SK-N-SH (cell line): ENCODE data around the gene LSS. TPM values are rescaled to one million over a fixed set of nuclear protein-coding genes. Genes with fewer than 3 reads are reported as not detected.

Source experiments
- CTCF ChIA-PET: fragments of 300-600, 350-600 bp; formaldehyde crosslinking; extraction: SDS; loops from one replicate; lab custom pipeline; 2021; lab: Yijun Ruan, JAX
- POLR2A ChIA-PET: fragments of 350-600 bp; sonication (Branson Sonifier 250); formaldehyde crosslinking; extraction: SDS; loops from one replicate; lab custom pipeline; 2020; ENCODE audit warnings: antibody characterized with exemption, inconsistent platforms; lab: Yijun Ruan, JAX
- DNase-seq: peaks from one replicate; pipeline ENCODE4 v3.0.0; 2012
- H2AFZ ChIP-seq: fragments of 200-600 bp; sonication (generic); 2 replicates; pipeline ENCODE4 v1.8.1; 2016; ENCODE audit warnings: antibody characterized with exemption, mild to moderate bottlenecking, low read depth
- H3F3A ChIP-seq: fragments of 200-600 bp; sonication (generic); replicated peaks from 2 replicates; pipeline ENCODE3; 2016; ENCODE audit warnings: antibody characterized with exemption, mild to moderate bottlenecking; ENCODE audit not compliant: insufficient read depth
- H3K27ac ChIP-seq, 2 experiments: fragments of 200-500 bp in 1 of 2; fragments of 200-600 bp in 1 of 2; sonication (Bioruptor generic) in 1 of 2; sonication (generic), shearing (Covaris generic) in 1 of 2; 2 replicates each; pipeline versions ENCODE4 v1.5.1 to v1.6.1; 2014 to 2016; ENCODE audit warnings: low read depth in 2 of 2, inconsistent platforms in 1 of 2, low read length in 1 of 2, mild to moderate bottlenecking in 1 of 2, mixed read lengths in 1 of 2
- H3K27me3 ChIP-seq: fragments of 200-600 bp; sonication (generic), shearing (Covaris generic); 2 replicates; pipeline ENCODE4 v1.6.1; 2016; ENCODE audit warnings: mixed run types; ENCODE audit not compliant: insufficient read depth
- H3K36me3 ChIP-seq, 2 experiments: fragments of 200-500 bp in 1 of 2; fragments of 200-600 bp in 1 of 2; sonication (Bioruptor generic) in 1 of 2; sonication (generic) in 1 of 2; replicated peaks in 1 of 2; 2 replicates each; pipeline versions ENCODE3 to v1.5.1; 2014 to 2016; ENCODE audit warnings: low read length in 1 of 2, mild to moderate bottlenecking in 1 of 2; ENCODE audit not compliant: insufficient read depth in 2 of 2, control insufficient read depth in 1 of 2
- H3K4me1 ChIP-seq, 2 experiments: fragments of 200-500 bp in 1 of 2; fragments of 200-600 bp in 1 of 2; sonication (Bioruptor generic) in 1 of 2; sonication (generic), shearing (Covaris generic) in 1 of 2; 2 replicates each; pipeline versions ENCODE4 v1.5.1 to v1.6.1; 2014 to 2016; ENCODE audit warnings: low read depth in 1 of 2, low read length in 1 of 2, mixed run types in 1 of 2; ENCODE audit not compliant: insufficient read depth in 2 of 2, control insufficient read depth in 1 of 2
- H3K4me2 ChIP-seq: fragments of 200-600 bp; sonication (generic), shearing (Covaris generic); 2 replicates; pipeline ENCODE4 v1.6.1; 2017; ENCODE audit warnings: mixed run types
- H3K4me3 ChIP-seq, 2 experiments: fragments of 200-500 bp in 1 of 2; fragments of 200-600 bp in 1 of 2; sonication (Bioruptor generic) in 1 of 2; sonication (generic), shearing (Covaris generic) in 1 of 2; 2 replicates each; pipeline versions ENCODE4 v1.5.1 to v1.8.1; 2014 to 2016; ENCODE audit warnings: low read depth in 2 of 2, inconsistent platforms in 1 of 2, low read length in 1 of 2, mild to moderate bottlenecking in 1 of 2, mixed read lengths in 1 of 2, moderate library complexity in 1 of 2
- H3K79me2 ChIP-seq: fragments of 200-600 bp; sonication (generic); 2 replicates; pipeline ENCODE4 v1.8.1; 2017; ENCODE audit warnings: mild to moderate bottlenecking; ENCODE audit not compliant: insufficient read depth
- H3K9ac ChIP-seq: fragments of 200-600 bp; sonication (generic); 2 replicates; pipeline ENCODE4 v1.6.1; 2017; ENCODE audit warnings: mixed run types
- H3K9me2 ChIP-seq: fragments of 200-600 bp; sonication (generic); 2 replicates; pipeline ENCODE4 v1.6.1; 2017; ENCODE audit warnings: mixed run types
- H3K9me3 ChIP-seq: fragments of 200-600 bp; sonication (generic); 2 replicates; pipeline ENCODE4 v1.6.1; 2017; ENCODE audit warnings: mixed run types, mild to moderate bottlenecking, moderate library complexity
- H4K20me1 ChIP-seq: fragments of 200-600 bp; sonication (generic); 2 replicates; pipeline ENCODE4 v1.6.1; 2017; ENCODE audit warnings: mild to moderate bottlenecking, mixed run types; ENCODE audit not compliant: insufficient read depth
- ELF1 ChIP-seq: IDR thresholded peaks from 2 replicates; pipeline ENCODE4 v1.4.0; 2012
- EP300 ChIP-seq, 2 experiments: IDR thresholded peaks; 2 replicates each; pipeline versions ENCODE4 v1.4.0 to v1.6.1; 2012; ENCODE audit warnings: borderline replicate concordance in 1 of 2, low read depth in 1 of 2, low read length in 1 of 2
- EZH2phosphoT487 ChIP-seq: fragments of 200-600 bp; sonication (generic); IDR thresholded peaks from 2 replicates; pipeline ENCODE4 v1.6.1; 2017; ENCODE audit warnings: low read depth, mixed run types, mild to moderate bottlenecking, antibody characterized with exemption, moderate library complexity, borderline replicate concordance
- FOXJ3 ChIP-seq: sonication (generic); formaldehyde crosslinking; IDR thresholded peaks from 2 replicates; pipeline ENCODE4 v1.5.1; 2020; ENCODE audit warnings: mild to moderate bottlenecking, missing genetic modification reagents
- FOXM1 ChIP-seq: IDR thresholded peaks from 2 replicates; pipeline ENCODE4 v1.4.0; 2012; ENCODE audit warnings: low read depth, mild to moderate bottlenecking
- GABPA ChIP-seq: IDR thresholded peaks from 2 replicates; pipeline ENCODE4 v1.4.0; 2012; ENCODE audit warnings: low read depth, mild to moderate bottlenecking
- GATA2 ChIP-seq: sonication (generic); formaldehyde crosslinking; IDR thresholded peaks from 2 replicates; pipeline ENCODE4 v1.5.0; 2020; ENCODE audit warnings: mild to moderate bottlenecking, missing genetic modification reagents
- JUND ChIP-seq: IDR thresholded peaks from 2 replicates; pipeline ENCODE4 v1.4.0; 2012
- MEF2A ChIP-seq: IDR thresholded peaks from 2 replicates; pipeline ENCODE4 v1.4.0; 2012; ENCODE audit warnings: low read depth, borderline replicate concordance
- MXI1 ChIP-seq: IDR thresholded peaks from 2 replicates; pipeline ENCODE4 v1.6.1; 2012; ENCODE audit warnings: mild to moderate bottlenecking, low read depth, low read length, improper control_type of control experiment
- NFIC ChIP-seq: IDR thresholded peaks from 2 replicates; pipeline ENCODE4 v1.4.0; 2012; ENCODE audit warnings: borderline replicate concordance
- POLR2AphosphoS5 ChIP-seq: IDR thresholded peaks from 2 replicates; pipeline ENCODE4 v1.6.1; 2012; ENCODE audit warnings: low read depth, low read length
- RCOR1 ChIP-seq: fragments of 150-350 bp; IDR thresholded peaks from 2 replicates; pipeline ENCODE4 v1.6.1; 2017; ENCODE audit warnings: antibody characterized with exemption, low read length
- RXRA ChIP-seq: IDR thresholded peaks from 2 replicates; pipeline ENCODE4 v1.4.0; 2012; ENCODE audit warnings: low read depth, mild to moderate bottlenecking, borderline replicate concordance
- SIN3A ChIP-seq: IDR thresholded peaks from 2 replicates; pipeline ENCODE4 v1.6.1; 2012; ENCODE audit warnings: low read depth, mild to moderate bottlenecking, low read length, moderate library complexity, borderline replicate concordance
- TAF1 ChIP-seq: IDR thresholded peaks from 2 replicates; pipeline ENCODE4 v1.6.1; 2012; ENCODE audit warnings: low read depth, mild to moderate bottlenecking, low read length, moderate library complexity, borderline replicate concordance
- TEAD4 ChIP-seq: IDR thresholded peaks from 2 replicates; pipeline ENCODE4 v1.4.0; 2012; ENCODE audit warnings: mild to moderate bottlenecking, borderline replicate concordance; ENCODE audit not compliant: insufficient read depth
- WGBS: methylation state at CpG from one replicate; pipeline ENCODE4 v1.1.6; 2017; ENCODE audit warnings: low lambda C conversion rate; 5-methylcytosine and 5-hydroxymethylcytosine counted together
- polyA plus RNA-seq, 3 experiments: library from polyadenylated mRNA; depleted of rRNA; stranded (reverse); fragments of >200 nt; gene quantifications; 2 replicates each; pipeline ENCODE4 v1.2.3, GENCODE V29; 2012
- TF ChIP-seq, protein P1 (sequence below): IDR thresholded peaks from 2 replicates; pipeline ENCODE4 v1.4.0; 2012; ENCODE audit warnings: low read depth, borderline replicate concordance
- TF ChIP-seq, protein P2 (sequence below): fragments of 200-600 bp; sonication (generic); IDR thresholded peaks from 2 replicates; pipeline ENCODE4 v1.6.1; 2017; ENCODE audit warnings: antibody characterized with exemption, mild to moderate bottlenecking, moderate library complexity
- TF ChIP-seq, protein P3 (sequence below): IDR thresholded peaks from 2 replicates; pipeline ENCODE4; 2012
- TF ChIP-seq, protein P4 (sequence below): fragments of 150-350 bp; IDR thresholded peaks from 2 replicates; pipeline ENCODE4 v1.6.1; 2016; ENCODE audit warnings: mild to moderate bottlenecking, low read depth, low read length

The LSS gene
- polyA plus RNA-seq, 1 of the 3 experiments (the other 2 are of a cell fraction): 38.7 TPM

DNA sequence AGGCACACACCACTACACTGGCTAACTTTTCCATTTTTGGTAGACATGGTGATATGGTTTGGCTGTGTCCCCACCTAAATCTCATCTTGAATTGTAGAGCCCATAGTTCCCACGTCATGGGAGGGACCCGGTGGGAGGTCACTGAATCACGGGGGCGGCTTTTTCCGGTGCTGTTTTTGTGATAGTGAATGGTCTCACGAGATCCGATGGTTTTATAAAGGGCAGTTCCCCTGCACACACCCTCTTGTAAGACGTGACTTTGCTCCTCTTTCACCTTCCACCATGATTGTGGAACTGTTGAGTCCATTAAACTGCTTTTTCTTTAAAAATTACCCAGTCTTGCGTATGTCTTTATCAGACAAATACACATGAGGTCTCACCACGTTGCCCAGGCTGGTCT is 71.9 kb downstream of the LSS start:
- Histone ChIP-seq H3K4me1 (peaks cover 0 to 4% of the 10 kb centered on the region in 2 experiments; a peak in 2 of 4 replicates), H3K27ac (no peak overlapping the region)

DNA sequence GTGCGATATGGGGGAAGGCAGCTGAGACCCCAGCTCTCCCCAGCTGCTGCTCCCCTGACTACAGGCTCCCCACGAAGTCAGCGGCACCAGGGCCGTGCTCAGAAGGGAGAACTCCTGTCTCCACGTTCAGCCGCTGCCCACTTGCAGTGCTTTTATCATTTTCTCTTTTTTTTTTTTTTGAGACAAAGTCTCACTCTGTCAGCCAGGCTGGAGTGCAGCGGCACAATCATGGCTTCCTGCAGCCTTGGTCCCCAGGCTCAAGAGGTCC is 72.3 kb downstream of the LSS start:
- Histone ChIP-seq H2AFZ (no peak overlapping the region), H3K4me1 (peaks cover 0 to 4% of the 10 kb centered on the region in 2 experiments; a peak in 2 of 4 replicates), H3K36me3 (no peaks in the 10 kb centered on the region), H3K9me2 (no peaks in the 10 kb centered on the region), H3K27ac (no peak overlapping the region), H3K9ac (no peak overlapping the region), H4K20me1 (no peaks in the 10 kb centered on the region), H3K9me3 (no peaks in the 10 kb centered on the region), H3K79me2 (no peaks in the 10 kb centered on the region), H3K4me3 (no peak overlapping the region), H3K4me2 (no peak overlapping the region), H3K27me3 (no peaks in the 10 kb centered on the region), H3F3A (no peaks in the 10 kb centered on the region)
- TF ChIP-seq, protein P1, sequence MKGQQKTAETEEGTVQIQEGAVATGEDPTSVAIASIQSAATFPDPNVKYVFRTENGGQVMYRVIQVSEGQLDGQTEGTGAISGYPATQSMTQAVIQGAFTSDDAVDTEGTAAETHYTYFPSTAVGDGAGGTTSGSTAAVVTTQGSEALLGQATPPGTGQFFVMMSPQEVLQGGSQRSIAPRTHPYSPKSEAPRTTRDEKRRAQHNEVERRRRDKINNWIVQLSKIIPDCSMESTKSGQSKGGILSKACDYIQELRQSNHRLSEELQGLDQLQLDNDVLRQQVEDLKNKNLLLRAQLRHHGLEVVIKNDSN: no peak
- no peak for TF ChIP-seq MEF2A
- no peak for TF ChIP-seq POLR2AphosphoS5
- TF ChIP-seq NFIC: no peak
- TF ChIP-seq, protein P2, sequence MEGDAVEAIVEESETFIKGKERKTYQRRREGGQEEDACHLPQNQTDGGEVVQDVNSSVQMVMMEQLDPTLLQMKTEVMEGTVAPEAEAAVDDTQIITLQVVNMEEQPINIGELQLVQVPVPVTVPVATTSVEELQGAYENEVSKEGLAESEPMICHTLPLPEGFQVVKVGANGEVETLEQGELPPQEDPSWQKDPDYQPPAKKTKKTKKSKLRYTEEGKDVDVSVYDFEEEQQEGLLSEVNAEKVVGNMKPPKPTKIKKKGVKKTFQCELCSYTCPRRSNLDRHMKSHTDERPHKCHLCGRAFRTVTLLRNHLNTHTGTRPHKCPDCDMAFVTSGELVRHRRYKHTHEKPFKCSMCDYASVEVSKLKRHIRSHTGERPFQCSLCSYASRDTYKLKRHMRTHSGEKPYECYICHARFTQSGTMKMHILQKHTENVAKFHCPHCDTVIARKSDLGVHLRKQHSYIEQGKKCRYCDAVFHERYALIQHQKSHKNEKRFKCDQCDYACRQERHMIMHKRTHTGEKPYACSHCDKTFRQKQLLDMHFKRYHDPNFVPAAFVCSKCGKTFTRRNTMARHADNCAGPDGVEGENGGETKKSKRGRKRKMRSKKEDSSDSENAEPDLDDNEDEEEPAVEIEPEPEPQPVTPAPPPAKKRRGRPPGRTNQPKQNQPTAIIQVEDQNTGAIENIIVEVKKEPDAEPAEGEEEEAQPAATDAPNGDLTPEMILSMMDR: no peak
- TF ChIP-seq TAF1: no peak
- TF ChIP-seq ELF1: no peak
- no peak for TF ChIP-seq EZH2phosphoT487
- CTCF ChIA-PET: no interaction called here
- POLR2A ChIA-PET: no interaction called here
- no peak for DNase-seq
- WGBS: 94% methylated on average over 7 of the region's 7 CpGs

More for the DNA sequence above, 71.9 kb downstream of the LSS start:
- no peaks in the 10 kb centered on the region for H3K36me3 ChIP-seq
- H3K9me3 ChIP-seq: no peaks in the 10 kb centered on the region
- ChIA-PET POLR2A (no interaction called here), CTCF (no interaction called here)
- H3K4me3 ChIP-seq: no peak overlapping the region
- no peak for DNase-seq
- H3F3A ChIP-seq: no peaks in the 10 kb centered on the region
- no peaks in the 10 kb centered on the region for H3K79me2 ChIP-seq
- no peaks in the 10 kb centered on the region for H3K9me2 ChIP-seq
- TF ChIP-seq NFIC (no peak), GABPA (no peak), GATA2 (CRISPR knock-in tag) (no peak), RXRA (no peak), RCOR1 (no peak), MEF2A (no peak), SIN3A (no peak), FOXM1 (no peak), EP300 (IDR thresholded peaks at IDR 0.05; ENCODE audit: borderline replicate concordance in 1 of 2, low read depth in 1 of 2, low read length in 1 of 2) (no peak), MXI1 (no peak), TEAD4 (no peak), JUND (no peak), FOXJ3 (CRISPR knock-in tag) (no peak), EZH2phosphoT487 (no peak)
- TF ChIP-seq, protein P3, sequence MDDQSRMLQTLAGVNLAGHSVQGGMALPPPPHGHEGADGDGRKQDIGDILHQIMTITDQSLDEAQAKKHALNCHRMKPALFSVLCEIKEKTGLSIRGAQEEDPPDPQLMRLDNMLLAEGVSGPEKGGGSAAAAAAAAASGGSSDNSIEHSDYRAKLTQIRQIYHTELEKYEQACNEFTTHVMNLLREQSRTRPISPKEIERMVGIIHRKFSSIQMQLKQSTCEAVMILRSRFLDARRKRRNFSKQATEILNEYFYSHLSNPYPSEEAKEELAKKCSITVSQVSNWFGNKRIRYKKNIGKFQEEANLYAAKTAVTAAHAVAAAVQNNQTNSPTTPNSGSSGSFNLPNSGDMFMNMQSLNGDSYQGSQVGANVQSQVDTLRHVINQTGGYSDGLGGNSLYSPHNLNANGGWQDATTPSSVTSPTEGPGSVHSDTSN: no peak
- TF ChIP-seq, protein P4, sequence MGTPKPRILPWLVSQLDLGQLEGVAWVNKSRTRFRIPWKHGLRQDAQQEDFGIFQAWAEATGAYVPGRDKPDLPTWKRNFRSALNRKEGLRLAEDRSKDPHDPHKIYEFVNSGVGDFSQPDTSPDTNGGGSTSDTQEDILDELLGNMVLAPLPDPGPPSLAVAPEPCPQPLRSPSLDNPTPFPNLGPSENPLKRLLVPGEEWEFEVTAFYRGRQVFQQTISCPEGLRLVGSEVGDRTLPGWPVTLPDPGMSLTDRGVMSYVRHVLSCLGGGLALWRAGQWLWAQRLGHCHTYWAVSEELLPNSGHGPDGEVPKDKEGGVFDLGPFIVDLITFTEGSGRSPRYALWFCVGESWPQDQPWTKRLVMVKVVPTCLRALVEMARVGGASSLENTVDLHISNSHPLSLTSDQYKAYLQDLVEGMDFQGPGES: no peak
- 88% methylated on average over 10 of the region's 10 CpGs for WGBS
- H2AFZ ChIP-seq: no peak overlapping the region
- no peaks in the 10 kb centered on the region for H3K27me3 ChIP-seq
- H3K9ac ChIP-seq: no peak overlapping the region
- no peaks in the 10 kb centered on the region for H4K20me1 ChIP-seq
- H3K4me2 ChIP-seq: no peak overlapping the region
